Osteoblast (primary cell): ENCODE data around the gene CACUL1. TPM values are rescaled to one million over a fixed set of nuclear protein-coding genes. Genes with fewer than 3 reads are reported as not detected.
A peak's percentile ranks its signal among the peaks of the same experiment; 100 is the strongest.

Source experiments
- DNase-seq: peaks from one replicate; pipeline ENCODE4 v3.0.0; 2011; ENCODE audit warnings: low spot score, mixed read lengths; ENCODE audit not compliant: insufficient read length; ENCODE audit errors: missing footprints
- H2AFZ ChIP-seq: 2 replicates; pipeline ENCODE4 v1.6.0; 2011; ENCODE audit warnings: mild to moderate bottlenecking, low read length
- H3K27ac ChIP-seq: 2 replicates; pipeline ENCODE4 v1.5.1; 2011; ENCODE audit warnings: mild to moderate bottlenecking, low read depth, low read length, moderate library complexity
- H3K27me3 ChIP-seq: 2 replicates; pipeline ENCODE4 v1.6.0; 2012; ENCODE audit warnings: mild to moderate bottlenecking, control low read depth, inconsistent platforms, low read length, moderate library complexity; ENCODE audit not compliant: insufficient read depth
- H3K36me3 ChIP-seq: 2 replicates; pipeline ENCODE4 v1.5.1; 2011; ENCODE audit warnings: mild to moderate bottlenecking, low read length, control low read depth, moderate library complexity; ENCODE audit not compliant: insufficient read depth
- H3K4me1 ChIP-seq: 2 replicates; pipeline ENCODE4 v1.5.1; 2011; ENCODE audit warnings: mild to moderate bottlenecking, low read length, control low read depth, moderate library complexity; ENCODE audit not compliant: insufficient read depth
- H3K4me2 ChIP-seq: 2 replicates; pipeline ENCODE4 v1.6.0; 2011; ENCODE audit warnings: mild to moderate bottlenecking, low read length; ENCODE audit not compliant: insufficient read depth
- H3K4me3 ChIP-seq: fragments of 200-600 bp; sonication (generic); 3 replicates; pipeline ENCODE4 v1.5.1; 2012; ENCODE audit warnings: mild to moderate bottlenecking, low read length, inconsistent platforms; ENCODE audit not compliant: insufficient read depth
- H3K79me2 ChIP-seq: 2 replicates; pipeline ENCODE4 v1.6.0; 2012; ENCODE audit warnings: mild to moderate bottlenecking, low read length, control low read depth, inconsistent platforms; ENCODE audit not compliant: insufficient read depth
- H3K9me3 ChIP-seq: 2 replicates; pipeline ENCODE4 v1.5.1; 2011; ENCODE audit warnings: low read depth, low read length, control low read depth
- H4K20me1 ChIP-seq: 2 replicates; pipeline ENCODE4 v1.6.0; 2012; ENCODE audit warnings: mild to moderate bottlenecking, low read length, control low read depth; ENCODE audit not compliant: insufficient read depth
- total RNA-seq: library from RNA; depleted of rRNA; stranded (reverse); fragments of >200 nt; gene quantifications from 2 replicates; pipeline ENCODE4 v1.2.3, GENCODE V29; 2012
- TF ChIP-seq, protein P1 (sequence below): IDR thresholded peaks from 2 replicates; pipeline ENCODE4 v1.5.1; 2011; ENCODE audit warnings: mild to moderate bottlenecking, low read depth, low read length, moderate library complexity; ENCODE audit errors: extremely low read depth

CACUL1 gene
- total RNA-seq, 1 donor = 32.6 TPM

DNA sequence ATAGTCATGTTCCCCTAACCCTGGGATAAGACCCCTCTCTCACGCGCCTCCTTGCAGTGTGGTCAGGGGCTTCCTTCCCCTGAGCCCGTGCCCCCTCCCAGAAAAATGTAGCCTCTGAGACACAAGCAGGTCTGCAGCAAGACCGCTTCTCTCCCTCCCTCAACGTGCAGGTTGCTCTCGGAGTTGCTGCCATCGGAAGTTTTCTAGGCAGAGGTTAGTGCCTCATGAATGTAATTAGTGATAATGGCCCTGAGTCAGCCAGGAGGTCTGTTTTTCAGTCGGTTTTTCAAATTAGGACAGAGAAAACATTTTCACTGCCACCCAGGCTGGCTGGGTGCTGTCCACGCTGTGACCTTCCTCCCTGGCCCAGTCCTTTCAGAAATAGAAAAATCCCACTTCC, 116.1 kb downstream of the CACUL1 start:
- Histone ChIP-seq H3K27ac (no peak overlapping the region), H3K4me3 (no peak overlapping the region), H2AFZ (no peak overlapping the region), H3K9me3 (no peaks in the 10 kb centered on the region), H3K4me2 (no peak overlapping the region), H3K36me3 (no peaks in the 10 kb centered on the region), H3K79me2 (no peaks in the 10 kb centered on the region), H3K4me1 (no peaks in the 10 kb centered on the region), H4K20me1 (no peaks in the 10 kb centered on the region), H3K27me3 (no peaks in the 10 kb centered on the region)
- no peak for DNase-seq
- TF ChIP-seq, protein P1, sequence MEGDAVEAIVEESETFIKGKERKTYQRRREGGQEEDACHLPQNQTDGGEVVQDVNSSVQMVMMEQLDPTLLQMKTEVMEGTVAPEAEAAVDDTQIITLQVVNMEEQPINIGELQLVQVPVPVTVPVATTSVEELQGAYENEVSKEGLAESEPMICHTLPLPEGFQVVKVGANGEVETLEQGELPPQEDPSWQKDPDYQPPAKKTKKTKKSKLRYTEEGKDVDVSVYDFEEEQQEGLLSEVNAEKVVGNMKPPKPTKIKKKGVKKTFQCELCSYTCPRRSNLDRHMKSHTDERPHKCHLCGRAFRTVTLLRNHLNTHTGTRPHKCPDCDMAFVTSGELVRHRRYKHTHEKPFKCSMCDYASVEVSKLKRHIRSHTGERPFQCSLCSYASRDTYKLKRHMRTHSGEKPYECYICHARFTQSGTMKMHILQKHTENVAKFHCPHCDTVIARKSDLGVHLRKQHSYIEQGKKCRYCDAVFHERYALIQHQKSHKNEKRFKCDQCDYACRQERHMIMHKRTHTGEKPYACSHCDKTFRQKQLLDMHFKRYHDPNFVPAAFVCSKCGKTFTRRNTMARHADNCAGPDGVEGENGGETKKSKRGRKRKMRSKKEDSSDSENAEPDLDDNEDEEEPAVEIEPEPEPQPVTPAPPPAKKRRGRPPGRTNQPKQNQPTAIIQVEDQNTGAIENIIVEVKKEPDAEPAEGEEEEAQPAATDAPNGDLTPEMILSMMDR = no peak

DNA sequence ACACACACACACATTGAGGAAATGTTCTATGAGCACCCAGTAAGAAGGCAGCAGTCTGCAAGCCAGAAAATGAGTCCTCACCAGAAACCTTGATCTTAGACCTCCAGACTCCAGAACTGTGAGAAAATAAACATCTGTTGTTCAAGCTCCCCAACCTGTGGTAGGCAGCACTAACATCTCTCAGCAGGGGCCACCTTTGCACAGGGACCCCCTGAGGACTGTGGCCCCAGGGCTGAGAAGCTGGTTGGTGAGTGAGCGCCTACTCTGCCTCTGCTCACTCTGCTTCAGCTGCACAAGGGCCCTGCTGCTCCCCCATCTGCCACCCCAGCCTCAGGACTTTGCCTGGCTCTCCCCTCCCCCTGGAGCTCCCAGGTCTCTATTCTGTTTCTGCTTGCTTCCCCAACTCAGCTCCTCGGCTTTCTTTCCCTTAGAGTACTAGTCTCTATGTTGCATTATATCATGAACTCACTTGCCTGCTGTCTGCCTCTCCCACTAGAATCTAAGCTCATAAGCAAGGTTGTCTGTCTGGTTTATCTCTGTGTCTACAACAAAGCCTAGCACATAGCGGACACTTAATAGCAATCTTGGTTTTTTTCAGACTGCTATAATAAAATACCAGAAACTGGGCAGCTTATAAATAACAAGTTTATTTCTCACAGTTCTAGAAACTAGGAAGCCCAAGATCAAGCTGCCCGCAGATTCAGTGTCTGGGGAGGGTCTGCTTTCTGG, 118.9 kb downstream of the CACUL1 start:
- Histone ChIP-seq H3K4me2 (no peak overlapping the region), H2AFZ (no peak overlapping the region), H4K20me1 (no peaks in the 10 kb centered on the region), H3K36me3 (no peaks in the 10 kb centered on the region), H3K4me1 (no peaks in the 10 kb centered on the region), H3K9me3 (no peaks in the 10 kb centered on the region), H3K27me3 (no peaks in the 10 kb centered on the region), H3K27ac (no peak overlapping the region), H3K79me2 (no peaks in the 10 kb centered on the region), H3K4me3 (no peak overlapping the region)
- no peak for DNase-seq
- TF ChIP-seq, protein P1 = no peak

DNA sequence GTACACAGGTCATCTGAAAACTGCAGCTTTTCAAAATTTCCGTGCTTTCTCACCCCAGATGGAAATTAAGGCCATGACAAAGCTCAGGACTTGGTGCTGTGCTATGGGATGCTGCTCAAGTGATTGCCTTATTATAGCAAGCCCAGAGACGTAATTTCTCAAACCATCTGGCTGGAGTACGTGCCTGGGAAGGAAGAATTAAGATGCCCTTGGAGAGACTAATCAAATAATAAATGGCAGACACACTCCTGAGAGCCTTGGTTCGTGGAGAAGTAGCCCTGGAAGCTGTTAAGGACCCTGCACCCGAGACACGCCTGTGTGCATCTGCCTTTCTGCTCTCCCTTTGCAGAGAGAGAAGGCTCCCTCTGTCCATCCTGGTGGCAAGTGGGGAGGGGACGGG, 121.0 kb downstream of the CACUL1 start:
- no peak overlapping the region for H3K27ac ChIP-seq
- TF ChIP-seq, protein P1 = no peak
- H3K79me2 ChIP-seq = no peaks in the 10 kb centered on the region
- H3K4me1 ChIP-seq = no peaks in the 10 kb centered on the region
- no peaks in the 10 kb centered on the region for H3K9me3 ChIP-seq
- DNase-seq = no peak
- no peaks in the 10 kb centered on the region for H3K27me3 ChIP-seq
- H2AFZ ChIP-seq = no peak overlapping the region
- no peaks in the 10 kb centered on the region for H4K20me1 ChIP-seq
- no peak overlapping the region for H3K4me2 ChIP-seq
- no peaks in the 10 kb centered on the region for H3K36me3 ChIP-seq
- H3K4me3 ChIP-seq = no peak overlapping the region

DNA sequence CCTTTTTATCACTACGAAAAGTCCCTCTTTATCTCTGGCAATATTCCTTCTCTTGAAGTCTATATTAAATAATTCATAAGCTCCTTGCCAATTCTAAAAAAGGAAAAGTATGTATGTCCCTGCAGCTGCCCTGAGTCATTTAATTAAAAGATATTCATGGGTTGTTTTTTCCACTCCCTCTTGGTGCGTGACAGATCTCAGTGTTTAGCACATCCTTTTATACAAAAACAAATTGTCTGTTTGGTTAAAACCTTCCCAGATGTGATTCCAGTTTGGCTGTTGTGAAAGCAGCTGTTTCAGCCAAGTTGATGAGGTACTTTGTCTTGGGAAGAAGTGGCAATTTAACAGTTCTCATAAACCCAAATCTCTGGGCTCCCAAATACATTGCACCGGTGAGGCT, 125.6 kb downstream of the CACUL1 start:
- no peaks in the 10 kb centered on the region for H3K9me3 ChIP-seq
- TF ChIP-seq, protein P1 = no peak
- H3K27me3 ChIP-seq = peaks cover 3% of the 10 kb centered on the region
- no peak overlapping the region for H3K4me2 ChIP-seq
- H3K27ac ChIP-seq = no peak overlapping the region
- no peaks in the 10 kb centered on the region for H3K79me2 ChIP-seq
- no peaks in the 10 kb centered on the region for H3K36me3 ChIP-seq
- no peak overlapping the region for H3K4me3 ChIP-seq
- H3K4me1 ChIP-seq = no peaks in the 10 kb centered on the region
- no peaks in the 10 kb centered on the region for H4K20me1 ChIP-seq
- H2AFZ ChIP-seq = no peak overlapping the region
- DNase-seq = peak; percentile 79
